K562 (cell line): ENCODE results near the gene CHMP4B. TPM values are rescaled to one million over a fixed set of nuclear protein-coding genes. Genes with fewer than 3 reads are reported as not detected.

ENCODE experiments used
- ATAC-seq: fragments of 200-7000 bp; cut with Tn5 transposase; 3 replicates; pipeline ENCODE4 v1.9.1; 2020; ENCODE audit warnings: moderate library complexity
- BruUV-seq: library from RNA; stranded (reverse); fragments of 400-500 nt; replicated peaks from 2 replicates; lab custom pipeline; 2021; lab: Mats Ljungman, UMichigan
- CTCF ChIA-PET: fragments of 300-600 bp; formaldehyde crosslinking; extraction: SDS; loops from one replicate; lab custom pipeline; 2021; ENCODE audit warnings: low intra/inter-chr PET ratio; lab: Yijun Ruan, JAX
- POLR2A ChIA-PET: fragments of 300-600, 350-650 bp; sonication (Branson Sonifier 250); formaldehyde crosslinking; extraction: SDS; loops from one replicate; lab custom pipeline; 2021; ENCODE audit warnings: antibody characterized with exemption, inconsistent platforms; lab: Yijun Ruan, JAX
- DNase-seq, 4 experiments: peaks; one replicate each; pipeline versions ENCODE4 v3.0.0 to v3.0.0-alpha.2; 2011 to 2018; ENCODE audit warnings: low spot score in 3 of 4, mixed read lengths in 3 of 4; ENCODE audit errors: extremely low read depth in 1 of 4
- FAIRE-seq: peaks from 2 replicates; lab custom pipeline; 2011; peaks lifted over from hg19 to GRCh38; lab: Jason Lieb, UNC
- H2AFZ ChIP-seq: 2 replicates; pipeline ENCODE4 v1.6.0; 2011; ENCODE audit warnings: low read depth, low read length, control low read depth, inconsistent platforms
- H3K27ac ChIP-seq: fragments of 200-600 bp; 3 replicates; pipeline ENCODE4 v1.8.0; 2011; ENCODE audit warnings: low read depth, mild to moderate bottlenecking, control low read depth, inconsistent platforms, low read length, moderate library complexity, mixed read lengths; ENCODE audit errors: extremely low read depth
- H3K27me3 ChIP-seq, 2 experiments: fragments of 300-600 bp in 1 of 2; 2 replicates in 1 of 2; 3 replicates in 1 of 2; pipeline versions ENCODE4 v1.6.0 to v1.8.0; 2011; ENCODE audit warnings: inconsistent platforms in 2 of 2, low read length in 2 of 2, mild to moderate bottlenecking in 1 of 2, mixed read lengths in 1 of 2, moderate library complexity in 1 of 2; ENCODE audit not compliant: control insufficient read depth in 2 of 2, insufficient read depth in 2 of 2
- H3K36me3 ChIP-seq: fragments of 300-600 bp; 3 replicates; pipeline ENCODE4 v1.8.0; 2011; ENCODE audit warnings: mild to moderate bottlenecking, low read length, inconsistent platforms; ENCODE audit not compliant: control insufficient read depth, insufficient read depth
- H3K4me1 ChIP-seq, 2 experiments: fragments of 200-600 bp in 1 of 2; replicated peaks in 1 of 2; 2 replicates in 1 of 2; 3 replicates in 1 of 2; pipeline versions ENCODE4 v1.5.1 to v1.8.0; 2011; ENCODE audit warnings: inconsistent platforms in 2 of 2, low read length in 2 of 2, mild to moderate bottlenecking in 1 of 2, mixed read lengths in 1 of 2, moderate library complexity in 1 of 2; ENCODE audit not compliant: control insufficient read depth in 2 of 2, insufficient read depth in 2 of 2
- H3K4me2 ChIP-seq: 2 replicates; pipeline ENCODE4 v1.6.1; 2011; ENCODE audit warnings: low read length, control low read depth, inconsistent platforms, mixed read lengths; ENCODE audit not compliant: insufficient read depth
- H3K4me3 ChIP-seq: fragments of 200-600 bp; sonication (generic), shearing (Covaris generic); 2 replicates; pipeline ENCODE4 v1.5.1; 2016; ENCODE audit warnings: control low read depth, inconsistent platforms
- H3K79me2 ChIP-seq: fragments of 200-600 bp; 3 replicates; pipeline ENCODE4 v1.8.0; 2011; ENCODE audit warnings: low read length, inconsistent platforms; ENCODE audit not compliant: control insufficient read depth, insufficient read depth
- H3K9ac ChIP-seq, 2 experiments: 2 replicates each; pipeline versions ENCODE4 v1.6.0 to v1.6.1; 2011; ENCODE audit warnings: low read depth in 2 of 2, low read length in 2 of 2, control low read depth in 1 of 2, inconsistent platforms in 1 of 2, mild to moderate bottlenecking in 1 of 2, mixed read lengths in 1 of 2; ENCODE audit not compliant: insufficient read depth in 1 of 2
- H3K9me1 ChIP-seq: one replicate; pipeline ENCODE4 v1.6.0; 2011; ENCODE audit warnings: inconsistent platforms, mild to moderate bottlenecking, low read length, moderate library complexity; ENCODE audit not compliant: control insufficient read depth, insufficient read depth
- H3K9me3 ChIP-seq: replicated peaks from 2 replicates; pipeline ENCODE4 v1.5.1; 2011; ENCODE audit warnings: low read depth, low read length, inconsistent platforms; ENCODE audit not compliant: control insufficient read depth, insufficient read depth
- H4K20me1 ChIP-seq: replicated peaks from 2 replicates; pipeline ENCODE4 v1.6.1; 2011; ENCODE audit warnings: low read length, inconsistent platforms, mixed read lengths; ENCODE audit not compliant: control insufficient read depth, insufficient read depth
- ADNP ChIP-seq: fragments of 200-800 bp; sonication (Bioruptor generic); IDR thresholded peaks from 2 replicates; pipeline ENCODE4 v1.6.1; 2016; ENCODE audit warnings: missing genetic modification characterization, missing compliant biosample characterization
- CTBP1 ChIP-seq: fragments of 450-650 bp; IDR thresholded peaks from 2 replicates; pipeline ENCODE4 v1.6.1; 2016; ENCODE audit warnings: borderline replicate concordance
- FOS ChIP-seq: IDR thresholded peaks from 3 replicates; pipeline ENCODE4 v1.6.1; 2011; ENCODE audit not compliant: insufficient read length; ENCODE audit errors: extremely low read depth
- HEY1 ChIP-seq: fragments of 250-450 bp; sonication (Bioruptor Pico); IDR thresholded peaks from 2 replicates; pipeline ENCODE4 v1.5.0; 2020; ENCODE audit warnings: mild to moderate bottlenecking, moderate library complexity, borderline replicate concordance
- HNRNPH1 ChIP-seq: fragments of 200-400 bp; formaldehyde crosslinking; optimal IDR thresholded peaks from 2 replicates; pipeline ENCODE3; 2017; ENCODE audit warnings: low read depth, mild to moderate bottlenecking, low read length, moderate library complexity
- MTA2 ChIP-seq: fragments of 450-650 bp; IDR thresholded peaks from 2 replicates; pipeline ENCODE4 v1.6.1; 2016; ENCODE audit warnings: low read depth
- NUFIP1 ChIP-seq: fragments of 450-650 bp; IDR thresholded peaks from 2 replicates; pipeline ENCODE4 v1.6.1; 2018; ENCODE audit not compliant: partially characterized antibody
- XRCC3 ChIP-seq: fragments of 450-650 bp; IDR thresholded peaks from 2 replicates; pipeline ENCODE4 v1.6.1; 2017; ENCODE audit warnings: mild to moderate bottlenecking, moderate library complexity
- ZNF12 ChIP-seq: sonication (generic); formaldehyde crosslinking; IDR thresholded peaks from 2 replicates; pipeline ENCODE4 v1.4.0; 2020; ENCODE audit warnings: mild to moderate bottlenecking, missing genetic modification reagents
- ZNF133 ChIP-seq: fragments of 250-450 bp; sonication (Bioruptor Pico); IDR thresholded peaks from 2 replicates; pipeline ENCODE4 v1.4.0; 2020; ENCODE audit warnings: mild to moderate bottlenecking
- ZNF197 ChIP-seq: fragments of 200-800 bp; sonication (Bioruptor generic); IDR thresholded peaks from 2 replicates; pipeline ENCODE4 v1.6.1; 2016; ENCODE audit warnings: low read depth, missing genetic modification characterization, missing compliant biosample characterization
- ZNF212 ChIP-seq: fragments of 450-650 bp; formaldehyde crosslinking; IDR thresholded peaks from 2 replicates; pipeline ENCODE4 v1.4.0; 2020; ENCODE audit warnings: mild to moderate bottlenecking
- ZNF780A ChIP-seq: fragments of 250-450 bp; sonication (Bioruptor Pico); IDR thresholded peaks from 2 replicates; pipeline ENCODE4 v1.5.0; 2021; ENCODE audit warnings: mild to moderate bottlenecking
- WGBS: fragments of 100-300 bp; shearing (Covaris generic); methylation state at CpG from one replicate; pipeline ENCODE4 v1.1.6; 2016; ENCODE audit warnings: low coverage, mixed read lengths; ENCODE audit not compliant: insufficient coverage; ENCODE audit errors: missing lambda C conversion rate; 5-methylcytosine and 5-hydroxymethylcytosine counted together
- in situ Hi-C: fragments of 300-500 bp; cut with MboI; formaldehyde crosslinking; loops from 4 replicates; pipeline ENCODE4 v1.15.0; 2018; ENCODE audit warnings: inconsistent platforms, mixed read lengths
- intact Hi-C: fragments of 100-400 bp; cut with micrococcal nuclease; formaldehyde crosslinking; loops from 2 replicates; pipeline ENCODE4 v1.14.2; 2022
- polyA plus RNA-seq, 8 experiments: library from polyadenylated mRNA; depleted of rRNA in 4 of 8; stranded (reverse) in 5 of 8; unstranded in 3 of 8; fragments of >200 nt; fragmentation: Nextera tagmentation in 2 of 8; fragmentation: Illumina TruSeq in 1 of 8; extraction: Ambion mirVana in 2 of 8; extraction: Trizol in 1 of 8; gene quantifications; 2 replicates each; pipeline versions ENCODE4 v1.2.1 to v1.2.3, GENCODE V29; 2011 to 2014; ENCODE audit warnings: inconsistent platforms in 1 of 8, missing spikeins in 1 of 8
- total RNA-seq, 7 experiments: library from RNA; depleted of rRNA in 6 of 7; stranded (reverse); fragments of >200 nt in 6 of 7; fragmentation: Illumina TruSeq in 2 of 7; extraction: Trizol in 2 of 7; gene quantifications; 2 replicates each; pipeline versions ENCODE4 v1.2.1 to v1.2.3, GENCODE V29; 2011 to 2021; ENCODE audit warnings: low replicate concordance in 1 of 7

Gene CHMP4B
- total and polyA plus RNA-seq, 9 of the 15 experiments (the other 6 are each of a cell fraction or from before 2014, with no cell fraction given): 1.8 to 64.7 (median 31.8) TPM

GRCh38 chr20:33796907-33797544 is 14.1 kb upstream of the CHMP4B start:
- CTCF ChIA-PET: no interaction called here
- TF ChIP-seq ADNP (tag) (no peak), NUFIP1 (no peak), XRCC3 (no peak), ZNF133 (CRISPR knock-in tag) (no peak), ZNF12 (CRISPR knock-in tag) (no peak), ZNF197 (CRISPR knock-in tag) (no peak), ZNF780A (CRISPR knock-in tag) (no peak), FOS (no peak), HEY1 (CRISPR knock-in tag) (no peak), CTBP1 (no peak), MTA2 (no peak), ZNF212 (no peak), HNRNPH1 (no peak)
- TF ChIP-seq, all 486 proteins: peak for 0
- Histone ChIP-seq H3K9me3 (no peaks in the 10 kb centered on the region), H3K4me3 (no peak overlapping the region), H3K4me1 (peaks cover 3 to 6% of the 10 kb centered on the region in 2 experiments; a peak in 4 of 5 replicates), H3K4me2 (no peak overlapping the region), H3K27me3 (no peaks in the 10 kb centered on the region), H3K27ac (no peak overlapping the region), H3K36me3 (no peaks in the 10 kb centered on the region), H3K79me2 (no peaks in the 10 kb centered on the region), H3K9me1 (no peaks in the 10 kb centered on the region), H4K20me1 (no peaks in the 10 kb centered on the region), H3K9ac (no peak overlapping the region), H2AFZ (no peak overlapping the region)
- ATAC-seq (no peak), DNase-seq (no peak), FAIRE-seq (no peak)
- 60% methylated on average over 5 of the region's 5 CpGs for WGBS
- POLR2A ChIA-PET: no interaction called here
- no TSS peak for BruUV-seq
- in situ Hi-C loops (no loop called here), intact Hi-C loops (loop anchor here (10.0 kb wide), 2 partner anchors 128 to 268 kb away; no protein-coding TSS in a partner anchor)
